GM12865 (cell line): ENCODE data around the gene DNAH7.

Experiments
- DNase-seq: peaks from one replicate; pipeline ENCODE4 v3.0.0; 2010; ENCODE audit warnings: low read depth
- H3K4me3 ChIP-seq: 2 replicates; pipeline ENCODE4 v1.5.1; 2011; ENCODE audit warnings: mild to moderate bottlenecking, low read depth, low read length, control low read depth
- TF ChIP-seq, protein P1 (sequence below): IDR thresholded peaks from 2 replicates; pipeline ENCODE4 v1.5.1; 2011; ENCODE audit warnings: low read length, control low read depth, low read depth, inconsistent platforms; ENCODE audit not compliant: insufficient read depth; ENCODE audit errors: missing control alignments

The DNAH7 gene

DNA sequence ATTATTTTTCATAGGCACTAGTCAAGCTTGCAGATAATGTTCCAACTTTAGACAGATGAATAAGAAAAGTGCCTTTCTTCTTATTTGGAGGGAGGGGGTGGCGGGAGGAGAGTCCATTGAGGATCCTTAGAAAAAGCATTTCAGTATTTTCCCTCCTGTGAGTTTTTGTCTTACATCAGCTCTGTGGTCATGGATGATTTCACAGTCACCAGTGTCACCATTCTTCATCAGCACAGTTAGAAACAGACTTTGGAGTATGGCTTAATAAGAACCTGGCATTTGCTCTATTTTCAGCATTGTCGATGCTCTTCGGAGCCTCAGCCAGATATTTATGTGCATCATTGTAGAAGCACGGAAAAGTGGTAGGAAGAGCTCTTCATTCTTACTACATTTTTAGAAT, 341.5 kb downstream of the DNAH7 start:
- DNase-seq, result no peak
- TF ChIP-seq, protein P1, sequence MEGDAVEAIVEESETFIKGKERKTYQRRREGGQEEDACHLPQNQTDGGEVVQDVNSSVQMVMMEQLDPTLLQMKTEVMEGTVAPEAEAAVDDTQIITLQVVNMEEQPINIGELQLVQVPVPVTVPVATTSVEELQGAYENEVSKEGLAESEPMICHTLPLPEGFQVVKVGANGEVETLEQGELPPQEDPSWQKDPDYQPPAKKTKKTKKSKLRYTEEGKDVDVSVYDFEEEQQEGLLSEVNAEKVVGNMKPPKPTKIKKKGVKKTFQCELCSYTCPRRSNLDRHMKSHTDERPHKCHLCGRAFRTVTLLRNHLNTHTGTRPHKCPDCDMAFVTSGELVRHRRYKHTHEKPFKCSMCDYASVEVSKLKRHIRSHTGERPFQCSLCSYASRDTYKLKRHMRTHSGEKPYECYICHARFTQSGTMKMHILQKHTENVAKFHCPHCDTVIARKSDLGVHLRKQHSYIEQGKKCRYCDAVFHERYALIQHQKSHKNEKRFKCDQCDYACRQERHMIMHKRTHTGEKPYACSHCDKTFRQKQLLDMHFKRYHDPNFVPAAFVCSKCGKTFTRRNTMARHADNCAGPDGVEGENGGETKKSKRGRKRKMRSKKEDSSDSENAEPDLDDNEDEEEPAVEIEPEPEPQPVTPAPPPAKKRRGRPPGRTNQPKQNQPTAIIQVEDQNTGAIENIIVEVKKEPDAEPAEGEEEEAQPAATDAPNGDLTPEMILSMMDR, result no peak
- H3K4me3 ChIP-seq, result no peak overlapping the region

DNA sequence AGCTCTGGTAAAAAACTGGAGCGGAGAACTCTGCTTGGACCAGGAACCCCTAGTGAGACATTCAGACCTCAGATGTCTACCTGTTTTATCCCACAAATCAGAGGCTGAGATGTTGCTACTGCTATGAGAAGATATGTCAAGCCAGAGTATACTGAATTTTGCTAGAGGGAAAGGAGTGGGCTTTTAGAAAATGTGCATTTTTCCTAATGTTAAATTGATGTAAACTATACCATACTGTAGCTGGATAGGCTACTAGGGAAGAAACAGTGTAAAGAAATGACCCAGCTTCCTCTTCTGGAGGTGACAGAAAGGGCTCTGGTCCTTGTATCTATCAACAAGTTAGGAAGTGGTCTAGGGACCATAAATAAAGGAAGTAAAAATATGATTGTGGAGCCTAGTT, 346.6 kb downstream of the DNAH7 start:
- no peak for DNase-seq
- TF ChIP-seq, protein P1, result no peak
- no peak overlapping the region for H3K4me3 ChIP-seq

DNA sequence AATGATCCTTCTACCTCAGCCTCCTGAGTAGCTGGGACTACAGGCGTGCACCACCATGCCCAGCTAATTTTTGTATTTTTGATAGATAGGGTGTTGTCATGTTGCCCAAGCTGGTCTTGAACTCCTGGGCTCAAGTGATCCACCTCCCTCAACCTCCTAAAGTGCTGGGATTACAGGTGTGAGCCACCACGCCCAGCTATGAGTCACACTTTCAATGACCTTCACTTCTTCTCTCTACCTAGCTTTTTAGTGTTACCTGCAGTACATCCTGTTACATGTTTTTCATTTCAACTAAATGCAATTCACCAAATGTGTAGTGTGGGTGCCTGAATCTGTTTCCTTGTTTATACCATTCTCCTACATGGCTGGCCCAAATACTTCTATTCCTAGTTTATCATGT, 347.6 kb downstream of the DNAH7 start:
- no peak for DNase-seq
- no peak overlapping the region for H3K4me3 ChIP-seq
- TF ChIP-seq, protein P1, result no peak

DNA sequence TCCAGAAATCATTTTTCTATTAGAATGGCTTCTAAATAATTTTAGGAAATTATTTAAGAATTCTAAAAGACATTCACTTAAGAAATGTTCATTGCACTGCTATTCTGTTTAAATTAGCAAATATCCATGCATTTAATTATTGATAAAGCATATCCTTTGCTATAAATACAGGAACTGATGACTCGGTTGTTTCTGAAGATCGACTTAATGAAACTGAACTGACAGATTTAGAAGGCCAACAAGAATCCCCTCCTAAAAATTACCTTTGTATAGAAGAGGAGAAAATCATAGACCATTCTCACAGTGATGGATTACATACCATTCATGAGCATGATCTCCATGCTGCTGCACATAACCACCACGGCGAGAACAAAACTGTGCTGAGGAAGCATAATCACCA, 352.2 kb downstream of the DNAH7 start:
- DNase-seq, result no peak
- no peak overlapping the region for H3K4me3 ChIP-seq
- TF ChIP-seq, protein P1, result no peak

DNA sequence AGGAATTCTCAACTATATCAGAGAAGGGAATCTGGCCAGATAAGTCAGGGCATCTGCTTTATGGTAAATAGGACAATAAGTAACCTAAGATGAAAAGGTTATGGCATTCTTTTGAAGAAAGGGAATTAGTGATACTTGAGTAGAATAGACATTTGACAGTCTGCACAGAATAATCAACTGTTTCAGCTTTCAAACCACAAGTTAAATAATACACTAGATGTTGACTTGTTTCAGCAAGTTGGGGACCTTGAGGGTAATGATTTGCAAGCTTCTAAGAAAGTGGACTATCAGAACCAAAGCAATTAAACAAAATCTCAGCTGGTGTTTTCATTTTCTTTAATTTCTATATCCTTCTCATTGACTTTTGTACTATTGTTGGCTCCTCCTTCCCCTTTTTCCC, 357.2 kb downstream of the DNAH7 start:
- DNase-seq, result no peak
- TF ChIP-seq, protein P1, result no peak
- no peak overlapping the region for H3K4me3 ChIP-seq

DNA sequence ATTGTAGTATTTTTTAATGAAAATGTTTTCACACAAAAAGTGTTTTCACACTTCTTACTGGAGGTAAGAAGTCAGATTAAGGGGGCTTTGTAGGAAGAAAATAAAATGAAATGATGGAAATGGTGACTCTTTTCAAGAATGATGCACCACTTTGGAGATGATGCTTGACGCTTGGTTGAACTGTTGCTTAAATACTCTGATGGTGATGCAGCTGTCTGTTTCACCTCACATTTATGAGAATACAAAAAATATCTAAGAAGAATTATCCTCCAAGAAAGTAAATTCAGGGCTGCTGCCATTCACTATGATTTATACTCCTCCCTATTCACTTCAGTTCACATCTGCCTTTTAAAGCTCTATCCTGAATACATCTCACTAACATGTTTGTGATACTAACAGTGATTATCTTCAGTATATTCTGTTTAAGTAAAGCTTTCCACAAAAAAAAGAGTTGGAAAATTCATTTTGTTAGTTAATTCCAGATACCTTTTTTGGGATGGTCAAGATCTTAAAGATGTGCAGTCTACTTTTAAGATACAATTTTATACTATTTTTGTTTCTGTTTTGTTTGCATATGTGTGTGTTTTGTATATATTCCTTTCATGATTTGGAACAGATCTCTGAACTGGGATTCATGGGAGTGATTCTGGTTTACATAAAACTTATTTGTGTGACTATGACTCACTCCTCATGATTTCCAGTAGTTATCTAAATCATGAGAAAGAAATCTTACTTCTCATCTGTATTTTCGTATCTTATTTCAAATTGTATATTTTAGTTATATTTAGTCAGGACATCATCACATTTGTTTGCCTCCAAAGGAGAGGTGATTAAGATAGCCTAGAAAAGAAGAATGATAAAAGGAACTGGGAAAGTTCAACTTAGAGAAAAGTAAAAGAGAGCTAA, 358.5 kb downstream of the DNAH7 start:
- no peak for DNase-seq
- no peak overlapping the region for H3K4me3 ChIP-seq
- TF ChIP-seq, protein P1, result no peak
